Measurements from ENCODE around the gene MERTK.
"Not testable (repeated sequence)": the region's sequence is repeated elsewhere in the genome, so short reads cannot be mapped to it uniquely, and the experiment has no call there.

The MERTK gene

DNA sequence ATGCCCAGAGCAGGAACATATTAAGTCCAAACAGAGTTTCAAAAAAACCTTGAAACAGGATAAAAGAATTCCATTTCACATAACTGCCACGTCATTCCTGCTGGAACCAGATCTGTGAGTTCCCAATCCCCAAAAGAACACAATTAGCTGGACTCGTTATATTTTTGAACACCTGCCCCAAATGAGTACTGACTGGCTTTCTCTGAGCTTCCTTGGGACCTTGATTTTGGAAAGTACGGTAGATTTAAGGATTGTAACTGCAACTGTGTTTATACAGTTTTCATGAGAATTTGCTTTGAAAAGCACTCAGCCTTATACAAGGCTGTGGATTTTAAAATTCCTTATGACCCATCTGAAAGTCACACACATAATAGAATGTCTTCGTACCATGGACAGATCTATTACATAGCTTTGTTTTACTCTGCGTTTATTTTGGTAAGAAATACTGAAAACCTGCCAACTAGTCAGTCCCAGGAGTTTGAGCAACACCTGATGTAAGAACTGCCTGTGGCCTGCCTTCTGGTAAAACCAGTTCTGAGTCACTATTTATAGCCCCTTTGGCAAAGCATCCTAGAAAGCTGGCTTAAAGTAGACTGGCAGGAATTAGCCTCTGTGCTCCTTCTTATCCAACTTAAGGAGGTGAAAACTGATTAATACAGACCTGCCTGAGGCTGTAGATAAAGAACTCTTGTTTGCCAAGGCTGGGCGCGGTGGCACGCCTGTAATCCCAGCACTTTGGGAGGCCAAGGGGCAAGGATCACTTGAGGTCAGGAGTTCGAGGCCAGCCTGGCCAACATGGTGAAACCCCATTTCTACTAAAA, 48.1 kb downstream of the MERTK start:
- peak; percentile 92 for DNase-seq (ENCODE audit: low read depth)

DNA sequence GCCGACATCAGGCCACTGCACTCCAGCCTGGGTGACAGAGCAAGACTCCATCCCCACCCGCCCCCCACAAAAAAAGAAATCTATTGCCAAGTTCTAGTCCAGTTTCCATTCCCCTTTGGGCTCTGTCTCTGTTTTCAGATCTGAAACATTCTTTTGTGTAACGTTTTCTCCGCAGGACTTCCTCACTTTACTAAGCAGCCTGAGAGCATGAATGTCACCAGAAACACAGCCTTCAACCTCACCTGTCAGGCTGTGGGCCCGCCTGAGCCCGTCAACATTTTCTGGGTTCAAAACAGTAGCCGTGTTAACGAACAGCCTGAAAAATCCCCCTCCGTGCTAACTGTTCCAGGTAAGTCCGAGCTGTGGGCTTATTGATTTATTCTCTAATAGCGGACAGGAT, 48.8 kb downstream of the MERTK start:
- no peak for DNase-seq (ENCODE audit: low read depth)

DNA sequence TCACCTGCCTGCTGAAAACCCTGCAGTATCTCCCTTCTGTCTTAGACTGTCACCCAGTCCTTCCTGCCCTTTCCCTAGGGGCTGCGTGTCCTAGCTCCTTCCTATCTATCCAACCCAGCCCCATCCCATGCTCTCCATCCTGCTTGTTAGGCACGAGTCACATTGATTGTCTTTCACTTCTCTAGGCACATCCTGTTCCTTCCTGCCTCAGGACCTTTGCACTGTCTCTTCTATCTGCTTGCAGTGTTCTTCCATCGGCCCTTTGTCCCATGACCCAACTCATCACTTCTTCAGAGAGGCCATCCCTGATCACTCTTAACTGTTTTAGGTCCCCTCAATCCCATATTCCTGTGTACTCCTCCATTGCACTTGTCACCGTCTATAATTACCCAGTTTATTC, 50.4 kb downstream of the MERTK start:
- DNase-seq (ENCODE audit: low read depth) = no peak

DNA sequence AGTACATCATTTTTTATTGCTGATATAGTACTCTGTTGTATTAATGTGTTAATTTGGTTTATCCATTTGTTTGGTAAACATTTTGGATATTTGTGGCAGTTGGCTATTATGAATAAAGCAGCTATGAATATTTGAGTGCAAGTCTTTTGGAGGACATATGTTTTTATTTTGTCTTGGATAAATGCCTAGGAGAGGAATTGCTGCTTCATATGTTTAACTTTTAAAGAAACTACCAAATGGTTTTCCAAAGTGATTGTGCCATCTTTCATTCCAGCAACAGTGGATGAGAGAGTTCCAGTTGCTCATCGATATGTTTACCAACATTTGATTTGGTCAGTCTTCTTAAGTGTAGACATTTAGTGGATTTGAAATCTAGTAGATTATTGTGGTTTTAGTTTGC, 51.8 kb downstream of the MERTK start:
- DNase-seq (ENCODE audit: low read depth) = no peak

DNA sequence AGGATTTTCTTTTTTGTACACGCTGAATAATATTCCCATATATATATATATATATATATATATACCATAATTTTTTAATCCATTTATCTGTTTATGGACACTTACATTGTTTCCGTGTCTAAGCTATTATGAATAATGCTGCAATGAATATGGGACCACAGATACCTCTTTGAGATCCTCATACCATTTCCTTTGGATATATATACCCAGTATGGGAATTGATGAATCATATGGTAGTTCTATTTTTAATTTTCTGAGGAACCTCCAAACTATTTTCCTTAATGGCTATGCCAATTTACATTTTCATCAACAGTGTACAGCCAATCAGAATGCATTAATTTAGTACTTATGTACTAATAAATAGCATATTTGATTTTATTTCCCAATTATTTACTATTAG, 53.1 kb downstream of the MERTK start:
- no peak for DNase-seq (ENCODE audit: low read depth)

DNA sequence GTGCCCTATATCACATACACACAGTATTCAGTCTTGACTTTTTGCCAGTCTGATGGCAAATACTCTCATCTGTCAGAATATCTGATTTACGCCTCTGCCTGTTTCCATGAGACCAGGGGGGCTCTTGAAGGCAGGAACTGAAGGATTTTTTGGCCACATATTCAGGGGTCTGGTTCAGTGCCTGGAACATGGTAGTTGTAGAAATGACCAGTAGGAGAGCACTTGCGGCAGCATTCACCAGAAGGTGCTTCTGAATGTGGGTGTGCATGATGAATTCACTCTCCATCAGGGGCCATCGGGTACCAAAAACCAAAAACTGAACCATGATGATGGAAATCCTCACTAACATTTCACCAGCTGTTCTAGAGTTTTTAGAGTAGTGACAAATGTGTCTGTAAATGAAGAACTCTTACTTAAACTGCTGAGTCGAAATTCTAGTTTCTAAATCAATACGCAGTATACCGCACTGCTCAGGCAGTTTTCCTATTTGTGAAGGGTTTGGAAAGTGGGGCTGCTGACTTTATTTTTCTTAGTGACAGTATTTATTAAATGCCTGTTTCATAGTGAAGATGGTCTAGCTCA, 54.6 kb downstream of the MERTK start:
- no peak for DNase-seq (ENCODE audit: low read depth)

DNA sequence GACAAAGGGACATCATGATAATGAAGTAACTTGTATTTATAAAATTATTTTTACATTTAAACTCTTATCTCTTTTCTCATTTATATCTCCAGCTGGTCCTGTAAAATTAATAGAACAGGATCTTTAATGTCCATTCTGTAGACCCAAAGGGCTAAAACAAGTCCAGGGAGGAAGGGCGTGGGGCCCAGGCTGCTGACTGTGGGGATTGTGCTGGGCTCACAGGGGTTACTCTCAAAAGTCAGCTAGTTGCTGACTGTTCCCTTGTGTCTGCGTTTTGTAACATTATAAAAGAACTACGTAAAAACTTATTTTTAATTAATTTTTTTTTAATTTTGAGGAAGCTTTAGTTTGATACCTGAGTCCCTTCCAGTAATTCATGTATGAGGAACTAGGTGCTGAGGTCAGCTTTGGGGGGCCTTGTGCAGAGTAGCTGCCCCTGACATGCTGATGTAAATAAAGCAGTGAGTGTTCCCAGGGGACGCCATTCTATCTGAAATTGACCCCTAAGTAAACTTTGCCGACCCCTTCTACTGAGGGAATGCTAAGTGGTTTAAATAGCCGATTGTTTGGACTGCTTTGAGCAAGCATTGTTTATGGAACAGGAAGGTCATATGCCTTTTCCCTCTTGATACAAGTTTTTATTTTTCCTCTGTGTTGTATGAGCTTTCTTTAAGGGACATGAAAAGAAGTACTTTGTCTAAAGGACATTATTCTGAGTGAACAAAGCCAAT, 56.4 kb downstream of the MERTK start:
- DNase-seq (ENCODE audit: low read depth) = no peak

DNA sequence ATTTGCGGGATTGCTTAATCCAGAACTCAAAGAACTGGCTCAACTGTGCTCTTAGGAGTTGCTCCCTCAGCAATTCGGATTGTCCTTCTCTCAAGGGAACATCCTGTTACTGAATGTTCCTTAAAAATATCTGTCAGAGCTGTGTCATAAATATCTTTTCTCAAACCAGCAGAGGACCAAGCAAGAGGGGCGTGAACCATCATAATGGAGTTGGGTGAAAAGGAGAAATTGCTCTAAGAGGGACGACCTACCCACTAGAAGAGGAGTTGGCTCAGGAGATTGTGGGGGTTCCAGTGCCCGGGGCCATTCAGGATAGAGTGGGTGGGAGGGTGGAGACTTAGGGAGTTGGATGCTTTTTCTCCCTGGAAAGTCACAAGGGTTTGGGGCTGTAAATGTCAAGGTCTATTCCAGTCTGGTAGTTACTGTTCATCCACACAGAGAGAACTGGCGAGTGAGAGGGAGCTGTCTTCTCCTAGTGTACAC, 59.5 kb downstream of the MERTK start:
- DNase-seq (ENCODE audit: low read depth) = no peak

DNA sequence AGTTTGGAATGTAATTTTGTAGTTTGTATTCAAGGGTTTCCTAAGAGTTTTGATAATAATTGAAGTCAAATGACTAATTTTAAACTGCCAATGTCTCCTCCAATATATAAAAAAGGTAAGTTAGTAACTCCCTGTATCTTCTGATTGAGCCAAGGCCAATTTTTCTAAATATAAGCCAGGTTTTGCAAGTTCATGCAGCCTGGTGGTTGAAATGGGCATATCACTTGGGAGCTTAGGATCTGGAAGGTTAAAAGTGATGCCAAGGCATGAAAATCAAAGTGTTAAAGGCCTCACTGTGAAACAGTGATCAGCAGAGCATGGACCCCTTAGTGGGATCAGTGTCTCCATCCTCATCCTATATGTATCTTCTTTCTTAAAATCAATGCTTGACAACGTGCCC, 60.5 kb downstream of the MERTK start:
- DNase-seq (ENCODE audit: low read depth) = no peak

DNA sequence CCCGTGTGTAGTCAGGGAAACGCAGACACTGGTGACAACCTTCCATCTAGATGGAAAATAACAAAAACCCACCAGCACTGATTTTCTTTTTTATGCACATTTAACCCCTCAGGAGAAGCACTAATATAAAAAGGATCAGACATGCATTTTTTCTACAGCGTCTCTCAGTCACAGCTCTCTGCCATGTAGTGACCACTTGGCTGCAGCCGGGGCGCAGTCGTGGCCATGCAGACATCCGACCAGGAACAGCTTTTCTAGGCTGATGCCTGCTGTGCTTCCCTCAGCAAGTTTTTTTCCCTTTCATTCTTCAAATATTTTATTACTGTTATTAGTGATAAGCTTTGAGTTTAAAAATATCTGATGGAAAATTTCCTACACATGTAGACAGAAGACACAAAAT, 63.3 kb downstream of the MERTK start:
- DNase-seq (ENCODE audit: low read depth) = no peak

DNA sequence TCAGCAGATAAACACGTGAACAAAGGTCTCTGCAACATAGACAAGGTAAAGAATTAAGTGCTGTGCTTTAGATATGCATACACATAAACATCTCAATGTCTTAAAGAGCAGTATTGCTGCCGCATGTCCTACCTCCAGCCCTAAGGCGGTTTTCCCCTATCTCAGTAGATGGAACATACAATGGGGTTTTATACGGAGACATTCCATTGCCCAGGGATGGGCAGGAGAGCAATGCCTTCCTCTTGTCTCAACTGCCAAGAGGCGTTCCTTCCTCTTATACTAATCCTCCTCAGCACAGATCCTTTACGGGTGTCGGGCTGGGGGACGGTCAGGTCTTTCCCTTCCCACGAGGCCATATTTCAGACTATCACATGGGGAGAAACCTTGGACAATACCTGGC, 64.7 kb downstream of the MERTK start:
- not testable (repeated sequence) for DNase-seq (ENCODE audit: low read depth)

DNA sequence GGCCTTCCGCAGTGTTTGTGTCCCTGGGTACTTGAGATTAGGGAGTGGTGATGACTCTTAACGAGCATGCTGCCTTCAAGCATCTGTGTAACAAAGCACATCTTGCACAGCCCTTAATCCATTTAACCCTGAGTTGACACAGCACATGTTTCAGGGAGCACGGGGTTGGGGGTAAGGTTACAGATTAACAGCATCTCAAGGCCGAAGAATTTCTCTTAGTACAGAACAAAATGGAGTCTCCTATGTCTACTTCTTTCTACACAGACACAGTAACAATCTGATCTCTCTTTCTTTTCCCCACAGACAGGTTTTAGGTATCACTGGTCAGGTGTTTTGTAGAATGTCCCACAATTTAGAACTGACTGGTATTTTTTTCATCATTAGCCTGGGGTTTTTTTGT, 65.1 kb downstream of the MERTK start:
- not testable (repeated sequence) for DNase-seq (ENCODE audit: low read depth)

DNA sequence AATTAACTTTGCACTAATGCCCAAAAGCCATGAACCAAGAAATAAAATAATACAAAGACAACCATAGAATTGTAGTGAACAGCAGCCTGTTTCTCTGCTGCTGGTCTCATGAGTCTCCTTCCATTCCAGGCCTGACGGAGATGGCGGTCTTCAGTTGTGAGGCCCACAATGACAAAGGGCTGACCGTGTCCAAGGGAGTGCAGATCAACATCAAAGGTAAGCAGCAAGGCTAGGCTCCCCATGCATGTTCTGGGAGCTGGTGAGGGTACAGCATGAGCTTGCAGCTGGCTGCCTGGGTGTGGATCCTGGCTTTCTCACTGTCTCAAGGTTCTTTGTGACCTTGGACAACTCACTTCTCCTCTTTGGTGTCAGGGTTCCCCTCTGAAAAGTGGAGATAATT, 66.7 kb downstream of the MERTK start:
- no peak for DNase-seq (ENCODE audit: low read depth)

DNA sequence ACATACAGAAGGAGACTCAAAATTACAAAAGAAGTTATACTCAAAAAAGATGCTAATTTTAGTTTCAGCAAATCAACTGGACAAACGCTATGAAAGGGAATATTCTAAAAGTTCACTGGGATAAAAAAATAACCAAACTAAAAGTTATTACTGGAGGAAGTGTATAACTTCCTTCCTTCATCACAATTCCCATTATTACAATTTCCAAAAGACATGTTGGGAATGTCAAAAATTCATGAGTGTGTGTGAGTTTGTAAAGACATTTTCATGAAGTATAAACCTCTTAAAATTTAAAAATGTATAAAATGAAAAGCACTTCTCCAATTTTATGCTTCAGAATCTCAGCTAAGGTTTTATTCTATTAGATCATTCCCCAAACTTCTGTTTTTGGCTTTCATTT, 67.8 kb downstream of the MERTK start:
- no peak for DNase-seq (ENCODE audit: low read depth)

DNA sequence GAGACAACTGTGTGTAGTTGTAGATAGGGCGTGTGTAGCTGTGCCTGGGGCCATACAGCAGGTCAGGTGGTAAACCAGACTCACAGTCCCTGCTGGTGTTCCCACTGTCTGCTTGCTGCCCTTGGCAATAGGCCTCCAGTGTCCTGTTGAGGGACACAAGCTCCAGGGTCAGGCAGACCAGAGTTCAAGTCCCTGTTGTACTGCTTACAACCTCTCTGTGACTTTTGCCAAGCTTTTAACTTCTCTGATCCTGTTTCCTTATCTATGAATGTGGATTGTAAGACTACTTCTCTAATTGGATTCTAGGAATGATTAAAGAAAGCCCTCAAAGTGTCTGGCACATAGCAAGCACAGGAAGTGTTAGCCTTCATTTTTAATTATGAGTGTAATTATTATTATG, 68.6 kb downstream of the MERTK start:
- no peak for DNase-seq (ENCODE audit: low read depth)

DNA sequence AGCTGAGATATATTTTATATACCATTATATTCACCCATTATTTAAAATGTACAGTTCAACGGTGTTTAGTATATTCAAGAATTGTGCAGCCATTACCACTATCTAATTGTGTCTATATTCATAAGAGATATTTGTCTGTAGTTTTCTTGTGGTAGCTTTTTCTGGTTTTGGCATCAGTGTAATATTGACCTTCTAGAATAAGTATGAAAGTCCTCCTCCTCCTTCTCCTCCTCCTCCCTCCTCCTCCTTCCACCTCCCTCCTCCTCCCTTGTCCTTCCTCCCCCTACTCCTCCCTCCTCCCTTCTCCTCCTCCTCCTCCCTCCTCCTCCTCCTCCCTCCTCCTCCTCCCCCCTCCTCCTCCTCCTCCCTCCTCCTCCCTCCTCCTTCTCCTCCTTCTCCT, 72.0 kb downstream of the MERTK start:
- no peak for DNase-seq (ENCODE audit: low read depth)

DNA sequence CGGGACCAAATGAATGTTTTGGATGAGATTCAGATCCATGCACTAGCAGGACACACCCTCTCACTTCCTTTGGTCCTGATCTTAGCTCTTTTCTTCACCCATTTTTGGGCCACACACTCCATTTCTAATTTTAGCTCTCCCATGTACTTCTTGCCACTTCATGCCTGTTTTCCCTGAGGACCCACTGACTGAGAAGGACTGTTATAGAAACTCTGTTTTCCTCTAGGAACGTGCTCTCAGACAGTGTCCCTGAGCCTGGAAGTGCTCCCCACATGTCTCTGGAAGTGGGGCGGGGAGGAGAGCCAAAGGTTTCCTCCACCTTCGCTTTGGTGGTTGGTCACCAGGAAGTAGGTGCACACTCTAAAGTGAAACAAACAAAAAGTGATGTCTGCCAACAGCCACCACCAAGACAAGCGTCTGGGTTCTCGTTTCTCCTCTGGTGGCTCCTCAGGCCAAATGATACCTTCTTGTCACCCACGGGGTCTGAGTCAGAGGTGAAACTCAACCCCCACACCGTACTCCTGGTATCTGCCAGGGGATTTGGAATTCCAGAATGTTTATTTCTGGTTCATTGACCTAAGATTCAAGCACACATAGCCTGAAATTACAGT, 74.7 kb downstream of the MERTK start:
- DNase-seq (ENCODE audit: low read depth) = no peak

DNA sequence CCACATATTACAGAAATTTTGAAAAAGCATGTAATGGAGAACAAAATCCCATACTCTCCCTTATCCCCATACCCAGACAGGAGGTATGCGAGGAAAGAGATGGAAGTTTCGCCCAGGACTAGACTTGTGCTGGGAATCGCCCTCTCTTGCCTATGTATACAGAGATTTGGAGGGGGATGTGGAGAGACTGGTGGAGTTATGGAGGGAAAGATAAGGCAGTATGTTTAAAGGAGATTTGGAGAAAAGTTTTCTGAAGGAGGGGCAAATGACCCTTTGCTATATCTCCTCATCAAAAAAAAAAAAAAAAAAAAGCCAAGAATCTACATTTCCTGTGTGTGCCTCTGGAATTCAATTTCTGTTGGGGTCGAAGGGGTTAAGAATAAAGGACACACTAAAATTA, 75.3 kb downstream of the MERTK start:
- DNase-seq (ENCODE audit: low read depth) = no peak

DNA sequence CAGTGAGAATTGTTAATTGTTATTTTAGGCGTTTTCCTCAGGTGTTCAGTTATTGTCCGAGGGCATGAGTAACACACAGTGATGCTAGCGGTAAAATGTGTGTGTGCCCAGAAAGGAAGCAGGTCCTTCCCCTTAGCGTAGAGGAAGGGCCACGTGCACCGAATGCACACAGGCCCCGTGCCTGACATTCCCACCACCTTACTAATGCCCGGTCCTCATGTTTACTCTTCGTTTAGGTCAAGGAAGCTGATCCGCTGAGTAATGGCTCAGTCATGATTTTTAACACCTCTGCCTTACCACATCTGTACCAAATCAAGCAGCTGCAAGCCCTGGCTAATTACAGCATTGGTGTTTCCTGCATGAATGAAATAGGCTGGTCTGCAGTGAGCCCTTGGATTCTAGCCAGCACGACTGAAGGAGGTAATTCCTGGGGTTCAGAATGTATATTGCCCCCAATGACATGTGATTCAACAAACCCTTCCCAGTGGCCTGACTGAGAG, 76.7 kb downstream of the MERTK start:
- no peak for DNase-seq (ENCODE audit: low read depth)

DNA sequence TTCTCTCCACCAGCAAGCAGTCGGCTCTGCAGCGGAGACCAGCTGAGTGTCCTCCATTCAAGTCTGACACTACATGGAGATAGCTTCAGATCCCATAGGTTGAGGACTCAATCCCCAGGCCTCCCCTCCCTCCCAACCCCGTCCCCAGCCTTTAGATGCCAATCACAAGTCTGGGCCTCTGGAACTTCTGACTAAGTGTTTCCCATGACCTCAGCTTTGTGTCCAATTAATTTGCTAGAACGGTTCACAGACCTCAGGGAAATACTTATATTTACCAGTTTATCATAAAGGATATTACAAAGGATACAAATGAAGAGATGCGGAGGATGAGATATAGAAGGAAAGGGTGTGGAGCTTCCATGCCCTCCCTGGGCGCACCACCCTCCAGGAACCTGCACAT, 77.4 kb downstream of the MERTK start:
- no peak for DNase-seq (ENCODE audit: low read depth)

DNA sequence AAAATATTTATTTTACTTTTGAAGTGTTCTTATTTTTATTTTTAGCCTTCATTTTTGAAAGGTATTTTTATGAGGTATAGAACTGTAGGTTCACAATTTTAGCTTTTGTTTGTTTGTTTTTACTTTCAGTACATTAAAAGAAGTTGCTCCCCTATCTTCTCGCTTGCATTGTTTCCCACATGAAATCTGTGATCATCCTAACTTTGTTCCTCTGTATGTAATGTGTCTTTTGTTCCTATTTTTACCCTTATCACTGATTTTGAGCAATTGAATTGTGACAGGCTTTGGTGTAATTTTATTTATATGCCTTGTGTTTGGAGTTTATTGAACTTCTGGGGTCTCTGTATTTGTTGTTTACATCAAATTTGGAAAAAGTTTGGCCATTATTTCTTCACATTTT, 78.8 kb downstream of the MERTK start:
- DNase-seq (ENCODE audit: low read depth) = no peak

DNA sequence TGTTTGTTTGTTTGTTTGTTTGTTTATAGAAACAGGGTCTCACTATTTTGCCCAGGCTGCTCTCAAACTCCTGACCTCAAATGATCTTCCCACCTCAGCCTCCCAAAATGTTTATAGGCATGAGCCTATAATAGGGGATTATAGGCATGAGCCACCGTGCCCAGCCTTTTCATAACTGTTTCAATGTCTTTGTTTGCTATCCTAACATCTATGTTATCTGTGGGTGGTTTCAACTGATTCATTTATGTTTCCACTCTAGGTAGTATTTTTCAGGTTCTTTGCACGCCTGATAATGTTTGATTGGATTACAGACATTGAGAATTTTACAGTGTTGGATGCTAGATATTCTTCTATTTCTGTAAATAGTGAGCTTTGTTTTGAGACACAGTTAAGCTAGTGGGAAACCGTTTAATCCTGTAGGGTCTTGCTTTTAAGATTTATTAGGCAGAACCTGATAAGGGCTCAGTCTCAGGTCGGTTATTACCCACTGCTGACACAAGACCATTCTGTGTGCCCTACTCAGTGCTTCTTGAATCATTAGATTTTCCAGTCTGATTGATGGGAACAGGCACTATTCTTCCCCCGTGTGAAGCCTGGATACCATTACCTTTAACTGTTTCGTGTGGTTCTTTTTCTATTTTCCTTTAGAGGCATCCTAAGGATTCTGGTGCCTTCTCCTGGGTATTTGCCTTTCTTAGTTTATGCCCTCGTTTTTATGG, 80.2 kb downstream of the MERTK start:
- no peak for DNase-seq (ENCODE audit: low read depth)
